ENCODE measurements around the gene C22orf23.
"Not testable (repeated sequence)": the region's sequence is repeated elsewhere in the genome, so short reads cannot be mapped to it uniquely, and the experiment has no call there.

C22orf23 gene

GRCh38 chr22:37982151-37982785 is 28.9 kb upstream of the C22orf23 start:
- no peak for DNase-seq (ENCODE audit: low read depth in 2 of 2)

- DNase-seq (ENCODE audit: low read depth in 2 of 2), result no peak
Measured at GRCh38 chr22:37981282-37982011, 28.0 kb upstream of the C22orf23 start.

GRCh38 chr22:37979782-37980181 is 26.4 kb upstream of the C22orf23 start:
- no peak for DNase-seq (ENCODE audit: low read depth in 2 of 2)

- DNase-seq (ENCODE audit: low read depth in 2 of 2), result no peak
Measured at GRCh38 chr22:37976547-37976946, 23.1 kb upstream of the C22orf23 start.

GRCh38 chr22:37976022-37976421 is 22.6 kb upstream of the C22orf23 start:
- DNase-seq (ENCODE audit: low read depth in 2 of 2), result not testable (repeated sequence)

GRCh38 chr22:37975153-37975552 is 21.8 kb upstream of the C22orf23 start:
- DNase-seq (ENCODE audit: low read depth in 2 of 2), result no peak

GRCh38 chr22:37973271-37974170 is 20.1 kb upstream of the C22orf23 start:
- DNase-seq (ENCODE audit: low read depth in 2 of 2), result no peak

GRCh38 chr22:37972527-37972926 is 19.1 kb upstream of the C22orf23 start:
- DNase-seq (ENCODE audit: low read depth in 2 of 2), result no peak

- no peak for DNase-seq (ENCODE audit: low read depth in 2 of 2)
Measured at GRCh38 chr22:37971475-37972434, 18.4 kb upstream of the C22orf23 start.

GRCh38 chr22:37970864-37971263 is 17.5 kb upstream of the C22orf23 start:
- no peak for DNase-seq (ENCODE audit: low read depth in 2 of 2)

GRCh38 chr22:37968452-37969251 is 15.3 kb upstream of the C22orf23 start:
- no peak for DNase-seq (ENCODE audit: low read depth in 2 of 2)

- DNase-seq (ENCODE audit: low read depth in 2 of 2), result no peak
Measured at GRCh38 chr22:37967637-37968451, 14.4 kb upstream of the C22orf23 start.

- no peak for DNase-seq (ENCODE audit: low read depth in 2 of 2)
Measured at GRCh38 chr22:37967147-37967546, 13.7 kb upstream of the C22orf23 start.

GRCh38 chr22:37965940-37966664 is 12.7 kb upstream of the C22orf23 start:
- no peak for DNase-seq (ENCODE audit: low read depth in 2 of 2)

- DNase-seq (ENCODE audit: low read depth in 2 of 2), result no peak
Measured at GRCh38 chr22:37961062-37961461, 7.7 kb upstream of the C22orf23 start.

GRCh38 chr22:37959231-37959825 is 5.9 kb upstream of the C22orf23 start:
- no peak for DNase-seq (ENCODE audit: low read depth in 2 of 2)

- DNase-seq (ENCODE audit: low read depth in 2 of 2), result no peak
Measured at GRCh38 chr22:37957232-37957631, 3.8 kb upstream of the C22orf23 start.

- not testable (repeated sequence) for DNase-seq (ENCODE audit: low read depth in 2 of 2)
Measured at GRCh38 chr22:37955825-37956397, 2.5 kb upstream of the C22orf23 start.
